Right lobe of liver (tissue), 4 donors: ENCODE data around the gene NPAS1.

Experiments
- POLR2A ChIP-seq: fragments of 450-650 bp; IDR thresholded peaks from one replicate; pipeline ENCODE4 v1.6.1; 2017; ENCODE audit warnings: antibody characterized with exemption, mild to moderate bottlenecking
- TF ChIP-seq, protein P1 (sequence below), 4 donors: fragments of 200-600 bp in 3 of 4; fragments of 450-650 bp in 1 of 4; IDR thresholded peaks; one replicate each; pipeline versions ENCODE4 v1.5.1 to v1.8.0; 2016 to 2022; ENCODE audit warnings: antibody characterized with exemption in 4 of 4, mild to moderate bottlenecking in 2 of 4
- donor health status: DM: no; HTN: no; CAD: no.
- donor health status: DM: no; HTN: no; CAD: no.
- donor health status: DM: no; HTN: yes; CAD: no.

DNA sequence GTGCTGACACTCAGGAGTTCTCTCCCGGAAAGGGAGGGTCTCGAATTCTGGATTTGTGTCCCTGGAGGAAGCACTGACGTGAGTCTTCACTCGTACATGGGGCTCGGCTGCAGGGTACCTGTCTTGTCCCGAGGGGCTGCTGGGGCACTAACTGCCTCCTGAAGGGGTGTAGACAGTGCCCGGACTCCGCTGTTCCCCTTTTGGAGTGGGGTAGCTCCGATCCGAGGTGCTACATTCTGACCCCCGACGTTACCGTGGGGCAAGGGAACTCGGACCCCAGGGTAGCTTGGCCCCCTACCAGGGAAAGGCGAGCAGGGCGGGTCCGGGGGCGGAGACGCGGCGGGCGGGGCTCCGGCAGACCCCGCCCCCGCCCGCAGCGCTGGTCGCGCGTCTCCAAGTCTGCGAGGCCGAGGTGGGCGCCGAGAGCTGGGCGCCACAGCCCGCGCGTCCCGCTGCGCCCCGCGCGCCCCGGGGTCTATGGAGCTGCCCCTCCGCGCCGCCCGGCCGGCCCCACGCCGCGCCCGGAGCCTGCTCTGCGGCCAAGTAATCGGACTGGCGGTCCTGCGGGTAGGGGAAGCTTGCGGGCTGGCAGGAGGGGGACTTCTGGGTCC lies at the start of gene NPAS1:
- TF ChIP-seq, protein P1, sequence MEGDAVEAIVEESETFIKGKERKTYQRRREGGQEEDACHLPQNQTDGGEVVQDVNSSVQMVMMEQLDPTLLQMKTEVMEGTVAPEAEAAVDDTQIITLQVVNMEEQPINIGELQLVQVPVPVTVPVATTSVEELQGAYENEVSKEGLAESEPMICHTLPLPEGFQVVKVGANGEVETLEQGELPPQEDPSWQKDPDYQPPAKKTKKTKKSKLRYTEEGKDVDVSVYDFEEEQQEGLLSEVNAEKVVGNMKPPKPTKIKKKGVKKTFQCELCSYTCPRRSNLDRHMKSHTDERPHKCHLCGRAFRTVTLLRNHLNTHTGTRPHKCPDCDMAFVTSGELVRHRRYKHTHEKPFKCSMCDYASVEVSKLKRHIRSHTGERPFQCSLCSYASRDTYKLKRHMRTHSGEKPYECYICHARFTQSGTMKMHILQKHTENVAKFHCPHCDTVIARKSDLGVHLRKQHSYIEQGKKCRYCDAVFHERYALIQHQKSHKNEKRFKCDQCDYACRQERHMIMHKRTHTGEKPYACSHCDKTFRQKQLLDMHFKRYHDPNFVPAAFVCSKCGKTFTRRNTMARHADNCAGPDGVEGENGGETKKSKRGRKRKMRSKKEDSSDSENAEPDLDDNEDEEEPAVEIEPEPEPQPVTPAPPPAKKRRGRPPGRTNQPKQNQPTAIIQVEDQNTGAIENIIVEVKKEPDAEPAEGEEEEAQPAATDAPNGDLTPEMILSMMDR (IDR thresholded peaks at IDR 0.05): no peak
- TF ChIP-seq POLR2A: no peak
